ENCODE data around the gene GRM7.

The GRM7 gene

GRCh38 chr3:7630351-7630911 is 769.5 kb downstream of the GRM7 start:
- no peak overlapping the region for H3K4me3 ChIP-seq (ENCODE audit: control insufficient read depth, low read depth, low read length)
- no peak for DNase-seq (ENCODE audit: low read depth)
- no peak for TF ChIP-seq CTCF (IDR thresholded peaks at IDR 0.05; ENCODE audit: control insufficient read depth, insufficient read depth, low read depth, low read length, missing control alignments)

- H3K4me3 ChIP-seq (ENCODE audit: control insufficient read depth, low read depth, low read length) = no peak overlapping the region
- no peak for TF ChIP-seq CTCF (IDR thresholded peaks at IDR 0.05; ENCODE audit: control insufficient read depth, insufficient read depth, low read depth, low read length, missing control alignments)
- no peak for DNase-seq (ENCODE audit: low read depth)
Observed at GRCh38 chr3:7630925-7631324, 770.0 kb downstream of the GRM7 start.

GRCh38 chr3:7632305-7632704 is 771.4 kb downstream of the GRM7 start:
- no peak for DNase-seq (ENCODE audit: low read depth)
- no peak overlapping the region for H3K4me3 ChIP-seq (ENCODE audit: control insufficient read depth, low read depth, low read length)
- TF ChIP-seq CTCF (IDR thresholded peaks at IDR 0.05; ENCODE audit: control insufficient read depth, insufficient read depth, low read depth, low read length, missing control alignments) = no peak

GRCh38 chr3:7637694-7638093 is 776.8 kb downstream of the GRM7 start:
- no peak for TF ChIP-seq CTCF (IDR thresholded peaks at IDR 0.05; ENCODE audit: control insufficient read depth, insufficient read depth, low read depth, low read length, missing control alignments)
- DNase-seq (ENCODE audit: low read depth) = no peak
- no peak overlapping the region for H3K4me3 ChIP-seq (ENCODE audit: control insufficient read depth, low read depth, low read length)

- H3K4me3 ChIP-seq (ENCODE audit: control insufficient read depth, low read depth, low read length) = no peak overlapping the region
- DNase-seq (ENCODE audit: low read depth) = no peak
- TF ChIP-seq CTCF (IDR thresholded peaks at IDR 0.05; ENCODE audit: control insufficient read depth, insufficient read depth, low read depth, low read length, missing control alignments) = no peak
Observed at GRCh38 chr3:7638103-7638502, 777.2 kb downstream of the GRM7 start.

GRCh38 chr3:7640787-7641186 is 779.9 kb downstream of the GRM7 start:
- no peak for TF ChIP-seq CTCF (IDR thresholded peaks at IDR 0.05; ENCODE audit: control insufficient read depth, insufficient read depth, low read depth, low read length, missing control alignments)
- DNase-seq (ENCODE audit: low read depth) = no peak
- H3K4me3 ChIP-seq (ENCODE audit: control insufficient read depth, low read depth, low read length) = no peak overlapping the region

- DNase-seq (ENCODE audit: low read depth) = no peak
- no peak for TF ChIP-seq CTCF (IDR thresholded peaks at IDR 0.05; ENCODE audit: control insufficient read depth, insufficient read depth, low read depth, low read length, missing control alignments)
- H3K4me3 ChIP-seq (ENCODE audit: control insufficient read depth, low read depth, low read length) = no peak overlapping the region
Observed at GRCh38 chr3:7646851-7647250, 785.9 kb downstream of the GRM7 start.
